Effector memory CD4-positive, alpha-beta T cell (primary cell): ENCODE data around the gene ATF4.
A peak's percentile ranks its signal among the peaks of the same experiment; 100 is the strongest.

Experiments
- DNase-seq, 3 donors: peaks; one replicate each; pipeline ENCODE4 v3.0.0-alpha.2; 2020
- H3K27ac ChIP-seq: 2 replicates; pipeline ENCODE4 v1.7.0; 2013; ENCODE audit warnings: mild to moderate bottlenecking, low read length, moderate library complexity; ENCODE audit not compliant: insufficient read depth, poor library complexity, severe bottlenecking
- H3K27me3 ChIP-seq: replicated peaks from 2 replicates; pipeline ENCODE4 v1.7.0; 2013; ENCODE audit warnings: mild to moderate bottlenecking, low read length; ENCODE audit not compliant: insufficient read depth, control insufficient read depth, poor library complexity, severe bottlenecking
- H3K36me3 ChIP-seq: 2 replicates; pipeline ENCODE4 v1.7.0; 2013; ENCODE audit warnings: mild to moderate bottlenecking, low read length, moderate library complexity; ENCODE audit not compliant: control insufficient read depth, insufficient read depth
- H3K4me1 ChIP-seq: 2 replicates; pipeline ENCODE4 v1.7.0; 2013; ENCODE audit warnings: low read length, mild to moderate bottlenecking; ENCODE audit not compliant: control insufficient read depth, insufficient read depth, poor library complexity, severe bottlenecking
- H3K4me3 ChIP-seq: 2 replicates; pipeline ENCODE4 v1.7.0; 2013; ENCODE audit warnings: low read length, low read depth, mild to moderate bottlenecking; ENCODE audit not compliant: insufficient read depth, poor library complexity, severe bottlenecking
- H3K9me3 ChIP-seq: 2 replicates; pipeline ENCODE4 v1.7.0; 2013; ENCODE audit warnings: mild to moderate bottlenecking, low read length, moderate library complexity; ENCODE audit not compliant: control insufficient read depth
- total RNA-seq, 3 donors: gene quantifications; one replicate each; lab custom pipeline; 2026; lab: John Stamatoyannopoulos, UW

The ATF4 gene, protein sequence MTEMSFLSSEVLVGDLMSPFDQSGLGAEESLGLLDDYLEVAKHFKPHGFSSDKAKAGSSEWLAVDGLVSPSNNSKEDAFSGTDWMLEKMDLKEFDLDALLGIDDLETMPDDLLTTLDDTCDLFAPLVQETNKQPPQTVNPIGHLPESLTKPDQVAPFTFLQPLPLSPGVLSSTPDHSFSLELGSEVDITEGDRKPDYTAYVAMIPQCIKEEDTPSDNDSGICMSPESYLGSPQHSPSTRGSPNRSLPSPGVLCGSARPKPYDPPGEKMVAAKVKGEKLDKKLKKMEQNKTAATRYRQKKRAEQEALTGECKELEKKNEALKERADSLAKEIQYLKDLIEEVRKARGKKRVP
- total RNA-seq, result 539 to 762 (median 654) reads per million in 3 donors

DNA sequence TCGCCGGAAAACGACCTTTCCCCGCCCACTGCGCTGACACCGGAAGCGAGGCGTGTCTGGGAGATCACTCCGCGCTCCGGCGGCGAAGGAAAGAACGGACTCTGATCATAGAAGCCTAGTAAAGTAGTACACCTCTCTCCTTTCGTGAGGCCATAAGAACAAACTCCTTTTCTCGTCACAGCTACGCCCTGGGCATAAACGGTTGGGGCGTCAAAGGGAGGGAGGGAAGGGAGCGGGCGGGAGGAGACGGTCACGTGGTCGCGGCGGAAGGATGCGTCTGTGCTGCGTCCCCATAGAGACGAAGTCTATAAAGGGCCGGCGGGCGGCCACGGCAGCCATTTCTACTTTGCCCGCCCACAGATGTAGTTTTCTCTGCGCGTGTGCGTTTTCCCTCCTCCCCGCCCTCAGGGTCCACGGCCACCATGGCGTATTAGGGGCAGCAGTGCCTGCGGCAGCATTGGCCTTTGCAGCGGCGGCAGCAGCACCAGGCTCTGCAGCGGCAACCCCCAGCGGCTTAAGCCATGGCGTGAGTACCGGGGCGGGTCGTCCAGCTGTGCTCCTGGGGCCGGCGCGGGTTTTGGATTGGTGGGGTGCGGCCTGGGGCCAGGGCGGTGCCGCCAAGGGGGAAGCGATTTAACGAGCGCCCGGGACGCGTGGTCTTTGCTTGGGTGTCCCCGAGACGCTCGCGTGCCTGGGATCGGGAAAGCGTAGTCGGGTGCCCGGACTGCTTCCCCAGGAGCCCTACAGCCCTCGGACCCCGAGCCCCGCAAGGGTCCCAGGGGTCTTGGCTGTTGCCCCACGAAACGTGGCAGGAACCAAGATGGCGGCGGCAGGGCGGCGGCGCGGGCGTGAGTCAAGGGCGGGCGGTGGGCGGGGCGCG lies at the start of gene ATF4:
TSS of gene ATF4 (plus strand) at position 337 of the 880 bp plus-strand sequence. CDS start 884 bp downstream, outside the sequence.
- H3K9me3 ChIP-seq, result no peaks in the 10 kb centered on the region
- peaks cover 39% of the 10 kb centered on the region for H3K36me3 ChIP-seq
- peaks cover 43% of the 10 kb centered on the region for H3K4me1 ChIP-seq
- no peaks in the 10 kb centered on the region for H3K27me3 ChIP-seq
- DNase-seq, result peak; percentile 31 to 94 (median 82)
- peak within 1 kb of the TSS; percentile 93 for H3K27ac ChIP-seq
- peak within 1 kb of the TSS; percentile 100 for H3K4me3 ChIP-seq

DNA sequence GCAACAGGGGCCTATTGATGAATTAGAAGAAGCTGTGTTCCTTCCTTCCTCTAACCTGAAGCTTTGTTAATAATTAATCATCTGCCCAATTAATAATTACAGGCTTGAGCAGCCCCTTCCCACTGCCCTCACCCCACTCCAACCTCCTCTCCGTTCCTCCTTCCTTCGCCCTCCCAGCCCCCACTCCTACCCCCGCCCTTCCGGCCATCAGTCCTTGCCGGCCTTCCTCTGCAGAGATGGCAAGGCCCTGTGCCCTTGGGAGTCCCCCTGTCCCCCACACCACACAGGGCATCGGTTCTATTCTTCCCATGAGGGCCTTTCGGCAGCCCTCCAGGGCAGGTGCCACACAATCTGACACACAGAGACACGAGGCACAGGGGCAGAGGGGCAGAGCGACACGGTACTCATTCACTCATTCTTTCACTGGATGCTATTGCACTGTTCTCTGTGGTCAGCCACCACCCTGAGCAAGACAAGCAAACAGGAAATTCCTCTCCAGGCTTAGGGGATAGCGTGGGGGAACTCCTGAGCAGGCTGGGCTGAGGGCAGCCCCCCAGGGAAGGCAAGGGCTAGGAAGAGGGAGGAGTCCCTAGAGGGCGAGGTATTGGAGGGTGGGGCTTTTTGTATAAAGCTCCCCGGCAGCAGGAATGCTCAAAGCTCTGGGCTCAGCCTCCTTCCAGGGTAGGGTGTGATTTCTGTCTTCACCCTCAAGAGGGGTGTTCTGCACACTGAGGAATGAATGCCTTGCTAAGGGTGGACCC lies 48.8 kb upstream of the ATF4 start:
- Histone ChIP-seq H3K27ac (no peak overlapping the region), H3K36me3 (no peaks in the 10 kb centered on the region), H3K4me1 (peaks cover 14% of the 10 kb centered on the region), H3K9me3 (no peaks in the 10 kb centered on the region), H3K27me3 (no peaks in the 10 kb centered on the region), H3K4me3 (no peak overlapping the region)
- DNase-seq, result no peak

DNA sequence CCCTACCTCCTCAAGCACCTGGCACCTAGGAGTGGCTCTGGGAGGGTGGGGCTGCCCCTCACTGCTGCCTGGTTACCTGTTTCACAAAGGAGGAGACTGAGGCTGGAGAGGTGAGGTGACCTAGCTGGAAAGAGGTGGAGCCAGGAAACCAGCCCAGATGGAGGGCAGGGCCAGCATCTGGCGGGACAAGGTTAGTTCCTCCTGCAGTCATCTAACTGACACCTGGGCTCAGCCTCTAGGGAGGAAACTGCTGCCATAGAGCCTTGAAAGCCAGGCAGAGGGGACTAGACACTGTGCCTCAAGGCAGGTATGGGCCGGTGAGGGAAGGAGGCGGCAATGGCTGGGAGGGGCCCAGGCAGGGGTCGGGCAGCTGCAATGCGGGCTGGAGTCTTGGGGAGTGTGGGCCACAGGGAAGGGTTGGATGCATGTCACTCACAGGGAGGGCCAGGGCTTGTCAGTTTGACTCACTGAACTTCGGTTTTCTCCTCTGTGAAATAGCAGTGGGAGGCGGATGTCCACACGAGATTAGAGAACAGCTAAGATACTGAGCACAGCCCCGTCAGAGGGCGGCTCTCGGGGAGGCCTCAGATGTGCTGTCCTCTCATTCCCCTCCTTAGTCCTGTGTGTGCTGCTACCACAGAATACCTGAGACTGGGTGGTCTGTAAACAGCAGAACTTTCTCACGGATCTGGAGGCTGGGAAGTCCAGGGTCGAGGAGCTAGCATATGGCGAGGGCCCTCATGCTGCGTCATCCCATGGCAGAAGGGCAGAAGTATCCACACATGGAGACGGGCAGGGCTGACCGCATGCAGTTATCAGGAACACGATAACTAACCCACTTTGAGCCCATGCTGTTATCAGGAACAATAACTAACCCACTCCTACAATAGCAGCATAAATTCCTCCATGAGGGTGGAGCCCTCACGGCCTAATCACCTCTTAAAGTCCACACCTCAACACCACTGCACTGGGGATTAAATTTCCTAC lies 47.5 kb upstream of the ATF4 start:
- DNase-seq, result no peak
- Histone ChIP-seq H3K9me3 (no peaks in the 10 kb centered on the region), H3K27me3 (no peaks in the 10 kb centered on the region), H3K4me1 (peaks cover 14% of the 10 kb centered on the region), H3K27ac (no peak overlapping the region), H3K4me3 (no peak overlapping the region), H3K36me3 (no peaks in the 10 kb centered on the region)

DNA sequence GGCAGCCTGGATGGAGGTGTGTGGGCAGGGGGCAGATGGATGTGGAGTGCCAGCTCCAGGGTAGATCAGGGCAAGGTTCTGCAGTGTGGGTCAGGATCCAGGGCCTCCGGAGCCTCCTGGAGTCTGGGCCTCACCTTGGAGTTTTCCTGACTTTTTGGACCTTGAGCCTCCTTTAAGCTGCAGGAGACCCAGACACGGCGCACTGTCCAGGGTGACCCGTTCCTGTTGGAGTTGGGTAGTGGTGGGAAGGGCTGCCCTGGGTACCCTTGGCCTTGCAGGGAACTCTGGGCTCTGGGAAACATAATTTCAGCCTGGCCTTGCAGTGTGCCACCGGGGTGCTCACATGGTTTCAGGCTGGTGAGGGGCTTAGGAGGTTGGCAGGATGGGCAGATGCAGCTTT lies 46.5 kb upstream of the ATF4 start:
- Histone ChIP-seq H3K9me3 (no peaks in the 10 kb centered on the region), H3K27me3 (no peaks in the 10 kb centered on the region), H3K4me3 (no peak overlapping the region), H3K4me1 (peaks cover 14% of the 10 kb centered on the region), H3K27ac (no peak overlapping the region), H3K36me3 (no peaks in the 10 kb centered on the region)
- no peak for DNase-seq

- no peak overlapping the region for H3K4me3 ChIP-seq
- no peaks in the 10 kb centered on the region for H3K36me3 ChIP-seq
- H3K9me3 ChIP-seq, result no peaks in the 10 kb centered on the region
- H3K4me1 ChIP-seq, result peaks cover 14% of the 10 kb centered on the region
- no peak overlapping the region for H3K27ac ChIP-seq
- H3K27me3 ChIP-seq, result no peaks in the 10 kb centered on the region
- no peak for DNase-seq
Measured at GRCh38 chr22:39474351-39475111, 45.8 kb upstream of the ATF4 start.

DNA sequence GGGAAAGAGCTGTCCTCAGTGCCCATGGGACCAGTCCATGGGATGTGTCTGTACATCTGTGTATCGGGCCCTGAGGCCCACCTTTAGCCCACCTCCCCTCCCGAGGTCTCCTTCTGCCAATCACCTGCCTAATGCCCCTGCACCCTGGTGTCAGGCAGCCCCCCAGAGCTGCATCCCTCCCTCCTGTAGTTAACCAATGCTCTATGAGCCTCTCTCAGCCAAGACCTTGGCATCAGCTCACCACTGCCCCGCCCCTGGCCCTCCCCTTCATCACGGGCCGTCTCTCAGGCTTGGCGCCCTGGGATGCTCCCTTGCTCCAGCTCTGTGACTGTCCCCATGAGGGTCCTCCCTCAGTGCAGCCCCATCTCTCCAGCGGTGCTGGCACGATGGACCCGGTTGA lies 45.0 kb upstream of the ATF4 start:
- no peak for DNase-seq
- Histone ChIP-seq H3K4me3 (no peak overlapping the region), H3K27ac (no peak overlapping the region), H3K27me3 (no peaks in the 10 kb centered on the region), H3K9me3 (no peaks in the 10 kb centered on the region), H3K4me1 (peaks cover 14% of the 10 kb centered on the region), H3K36me3 (no peaks in the 10 kb centered on the region)

GRCh38 chr22:39475902-39476301 lies 44.5 kb upstream of the ATF4 start:
- H3K4me3 ChIP-seq, result no peak overlapping the region
- H3K27ac ChIP-seq, result no peak overlapping the region
- no peak for DNase-seq
- peaks cover 14% of the 10 kb centered on the region for H3K4me1 ChIP-seq
- no peaks in the 10 kb centered on the region for H3K9me3 ChIP-seq
- no peaks in the 10 kb centered on the region for H3K27me3 ChIP-seq
- no peaks in the 10 kb centered on the region for H3K36me3 ChIP-seq

- Histone ChIP-seq H3K9me3 (no peaks in the 10 kb centered on the region), H3K27me3 (no peaks in the 10 kb centered on the region), H3K4me3 (no peak overlapping the region), H3K27ac (no peak overlapping the region), H3K36me3 (no peaks in the 10 kb centered on the region), H3K4me1 (peaks cover 10% of the 10 kb centered on the region)
- DNase-seq, result no peak
Measured at GRCh38 chr22:39476664-39477063, 43.7 kb upstream of the ATF4 start.
